Neural progenitor cell (in vitro differentiated cells): ENCODE data around the gene GALNT2. TPM values are rescaled to one million over a fixed set of nuclear protein-coding genes. Genes with fewer than 3 reads are reported as not detected.

Source experiments
- DNase-seq: peaks from one replicate; pipeline ENCODE4 v3.0.0-alpha.2; 2016; ENCODE audit warnings: low spot score
- H2AFZ ChIP-seq: fragments of 200-600 bp; sonication (generic); replicated peaks from 2 replicates; pipeline ENCODE4 v1.6.1; 2016; ENCODE audit warnings: antibody characterized with exemption
- H3F3A ChIP-seq: fragments of 200-600 bp; sonication (generic); 2 replicates; pipeline ENCODE4 v1.6.1; 2016; ENCODE audit warnings: antibody characterized with exemption, low read depth
- H3K27ac ChIP-seq: fragments of 200-600 bp; sonication (generic); 2 replicates; pipeline ENCODE4 v1.5.1; 2016; ENCODE audit warnings: mild to moderate bottlenecking
- H3K27me3 ChIP-seq: fragments of 200-600 bp; sonication (generic); 2 replicates; pipeline ENCODE4 v1.6.1; 2016; ENCODE audit warnings: mild to moderate bottlenecking, moderate library complexity
- H3K36me3 ChIP-seq: fragments of 200-600 bp; sonication (generic); 2 replicates; pipeline ENCODE4 v1.5.1; 2016
- H3K4me1 ChIP-seq: fragments of 200-600 bp; sonication (generic); 2 replicates; pipeline ENCODE4 v1.6.1; 2016; ENCODE audit warnings: mixed run types
- H3K4me2 ChIP-seq: fragments of 200-600 bp; sonication (generic); 2 replicates; pipeline ENCODE4 v1.6.1; 2016
- H3K4me3 ChIP-seq: fragments of 200-600 bp; sonication (generic); 2 replicates; pipeline ENCODE4 v1.5.1; 2016
- H3K79me2 ChIP-seq: fragments of 200-600 bp; sonication (generic); 2 replicates; pipeline ENCODE4 v1.6.1; 2016; ENCODE audit warnings: low read depth
- H3K9ac ChIP-seq: fragments of 200-600 bp; sonication (generic); 2 replicates; pipeline ENCODE4 v1.6.1; 2016
- H3K9me3 ChIP-seq: fragments of 200-600 bp; sonication (generic); 2 replicates; pipeline ENCODE4 v1.5.1; 2016; ENCODE audit warnings: low read depth
- H4K20me1 ChIP-seq: fragments of 200-600 bp; sonication (generic); 2 replicates; pipeline ENCODE4 v1.6.1; 2016; ENCODE audit warnings: low read depth
- H3K27ac Mint-ChIP-seq: 3 replicates; pipeline ENCODE4 v1.8.0; 2021; ENCODE audit warnings: mixed read lengths
- H3K27me3 Mint-ChIP-seq: 2 replicates; pipeline ENCODE4 v1.8.0; 2022; ENCODE audit warnings: low read depth, mild to moderate bottlenecking, inconsistent platforms, moderate library complexity, mixed read lengths; ENCODE audit not compliant: insufficient read depth
- H3K36me3 Mint-ChIP-seq: 3 replicates; pipeline ENCODE4 v1.8.0; 2021; ENCODE audit warnings: mixed read lengths
- H3K4me1 Mint-ChIP-seq: 3 replicates; pipeline ENCODE4 v1.8.0; 2021; ENCODE audit warnings: mixed read lengths
- H3K4me3 Mint-ChIP-seq: 3 replicates; pipeline ENCODE4 v1.8.0; 2021; ENCODE audit warnings: mild to moderate bottlenecking, moderate library complexity, mixed read lengths
- H3K9me3 Mint-ChIP-seq: 3 replicates; pipeline ENCODE4 v1.8.0; 2020; ENCODE audit warnings: mixed read lengths
- EZH2 ChIP-seq: fragments of 200-600 bp; sonication (generic); IDR thresholded peaks from 2 replicates; pipeline ENCODE4 v1.6.1; 2017; ENCODE audit warnings: antibody characterized with exemption, mild to moderate bottlenecking, moderate library complexity
- EZH2phosphoT487 ChIP-seq: fragments of 200-600 bp; sonication (generic); IDR thresholded peaks from 2 replicates; pipeline ENCODE4 v1.6.1; 2017; ENCODE audit warnings: antibody characterized with exemption
- total RNA-seq: library from RNA; depleted of rRNA; stranded (reverse); fragments of >200 nt; gene quantifications from 2 replicates; pipeline ENCODE4 v1.2.3, GENCODE V29; 2015; ENCODE audit warnings: low replicate concordance
- TF ChIP-seq, protein P1 (sequence below): fragments of 200-600 bp; sonication (generic); IDR thresholded peaks from 2 replicates; pipeline ENCODE4 v1.5.1; 2017; ENCODE audit warnings: antibody characterized with exemption, mild to moderate bottlenecking

The GALNT2 gene
- total RNA-seq, 1 donor from 2014 or later: 37.6 TPM

DNA sequence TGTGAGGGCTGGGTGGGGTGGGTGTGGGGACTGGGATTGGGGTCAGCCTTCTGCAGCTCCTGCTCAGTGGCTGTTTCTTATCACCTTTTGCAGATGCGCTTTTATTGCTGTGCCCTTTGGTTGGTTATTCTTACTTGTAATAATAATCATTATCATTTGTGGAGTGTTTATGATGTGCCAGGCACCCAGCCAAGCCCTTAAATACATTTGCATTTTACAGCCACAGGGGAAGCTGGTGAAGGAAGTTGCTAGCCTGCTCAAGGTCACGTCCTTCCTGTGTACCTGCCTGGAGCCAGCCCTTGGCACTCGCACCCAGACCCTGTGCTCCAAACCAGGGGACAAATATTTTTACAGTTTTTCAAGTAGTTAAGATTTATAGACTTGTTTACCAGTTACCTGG lies 215.1 kb downstream of the GALNT2 start:
- no peaks in the 10 kb centered on the region for H3K79me2 ChIP-seq
- Mint-ChIP-seq H3K4me1 (peaks cover 22% of the 10 kb centered on the region), H3K27ac (no peak overlapping the region), H3K4me3 (no peak overlapping the region), H3K36me3 (peaks cover 15% of the 10 kb centered on the region), H3K27me3 (peaks cover 7% of the 10 kb centered on the region), H3K9me3 (peaks cover 3% of the 10 kb centered on the region)
- H2AFZ ChIP-seq: no peak overlapping the region
- no peaks in the 10 kb centered on the region for H3K9me3 ChIP-seq
- no peaks in the 10 kb centered on the region for H3K27me3 ChIP-seq
- TF ChIP-seq, protein P1, sequence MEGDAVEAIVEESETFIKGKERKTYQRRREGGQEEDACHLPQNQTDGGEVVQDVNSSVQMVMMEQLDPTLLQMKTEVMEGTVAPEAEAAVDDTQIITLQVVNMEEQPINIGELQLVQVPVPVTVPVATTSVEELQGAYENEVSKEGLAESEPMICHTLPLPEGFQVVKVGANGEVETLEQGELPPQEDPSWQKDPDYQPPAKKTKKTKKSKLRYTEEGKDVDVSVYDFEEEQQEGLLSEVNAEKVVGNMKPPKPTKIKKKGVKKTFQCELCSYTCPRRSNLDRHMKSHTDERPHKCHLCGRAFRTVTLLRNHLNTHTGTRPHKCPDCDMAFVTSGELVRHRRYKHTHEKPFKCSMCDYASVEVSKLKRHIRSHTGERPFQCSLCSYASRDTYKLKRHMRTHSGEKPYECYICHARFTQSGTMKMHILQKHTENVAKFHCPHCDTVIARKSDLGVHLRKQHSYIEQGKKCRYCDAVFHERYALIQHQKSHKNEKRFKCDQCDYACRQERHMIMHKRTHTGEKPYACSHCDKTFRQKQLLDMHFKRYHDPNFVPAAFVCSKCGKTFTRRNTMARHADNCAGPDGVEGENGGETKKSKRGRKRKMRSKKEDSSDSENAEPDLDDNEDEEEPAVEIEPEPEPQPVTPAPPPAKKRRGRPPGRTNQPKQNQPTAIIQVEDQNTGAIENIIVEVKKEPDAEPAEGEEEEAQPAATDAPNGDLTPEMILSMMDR: no peak
- TF ChIP-seq EZH2phosphoT487 (no peak), EZH2 (no peak)
- H3K4me1 ChIP-seq: peaks cover 14% of the 10 kb centered on the region
- peaks cover 12% of the 10 kb centered on the region for H3F3A ChIP-seq
- H3K4me2 ChIP-seq: no peak overlapping the region
- no peak overlapping the region for H3K4me3 ChIP-seq
- no peak overlapping the region for H3K27ac ChIP-seq
- H3K36me3 ChIP-seq: no peaks in the 10 kb centered on the region
- no peak for DNase-seq
- no peak overlapping the region for H3K9ac ChIP-seq
- peaks cover 7% of the 10 kb centered on the region for H4K20me1 ChIP-seq

DNA sequence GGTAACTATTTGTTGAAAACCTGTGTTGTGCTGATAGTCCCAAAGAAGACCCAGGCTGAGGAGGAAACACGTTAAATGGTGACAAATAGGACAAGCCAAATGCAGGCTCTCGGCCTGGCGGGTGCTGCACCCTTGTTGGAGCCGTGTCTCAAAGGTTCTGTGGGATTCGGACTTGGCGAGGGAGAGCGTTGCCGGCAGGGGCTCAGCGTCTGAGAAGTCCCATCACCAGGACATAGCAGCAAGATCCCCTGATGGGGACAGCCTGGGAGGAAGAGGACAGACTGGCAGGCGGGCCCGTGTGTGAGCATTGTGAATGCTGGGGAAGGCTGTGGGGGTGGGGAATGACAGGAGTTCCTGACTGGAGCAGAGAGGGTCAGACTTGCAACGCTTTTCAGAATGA lies 216.6 kb downstream of the GALNT2 start:
- no peak for TF ChIP-seq EZH2
- TF ChIP-seq, protein P1: no peak
- Mint-ChIP-seq H3K27me3 (peaks cover 7% of the 10 kb centered on the region), H3K4me1 (peaks cover 9% of the 10 kb centered on the region), H3K27ac (no peak overlapping the region), H3K4me3 (no peak overlapping the region), H3K9me3 (peaks cover 3% of the 10 kb centered on the region), H3K36me3 (peaks cover 15% of the 10 kb centered on the region)
- no peaks in the 10 kb centered on the region for H3K36me3 ChIP-seq
- H3K4me2 ChIP-seq: no peak overlapping the region
- no peak for DNase-seq
- no peaks in the 10 kb centered on the region for H3K79me2 ChIP-seq
- no peak overlapping the region for H2AFZ ChIP-seq
- no peaks in the 10 kb centered on the region for H3K9me3 ChIP-seq
- H3K27me3 ChIP-seq: no peaks in the 10 kb centered on the region
- no peaks in the 10 kb centered on the region for H4K20me1 ChIP-seq
- H3K4me1 ChIP-seq: peaks cover 5% of the 10 kb centered on the region
- H3F3A ChIP-seq: no peaks in the 10 kb centered on the region
- no peak overlapping the region for H3K9ac ChIP-seq
- no peak overlapping the region for H3K27ac ChIP-seq
- H3K4me3 ChIP-seq: no peak overlapping the region

DNA sequence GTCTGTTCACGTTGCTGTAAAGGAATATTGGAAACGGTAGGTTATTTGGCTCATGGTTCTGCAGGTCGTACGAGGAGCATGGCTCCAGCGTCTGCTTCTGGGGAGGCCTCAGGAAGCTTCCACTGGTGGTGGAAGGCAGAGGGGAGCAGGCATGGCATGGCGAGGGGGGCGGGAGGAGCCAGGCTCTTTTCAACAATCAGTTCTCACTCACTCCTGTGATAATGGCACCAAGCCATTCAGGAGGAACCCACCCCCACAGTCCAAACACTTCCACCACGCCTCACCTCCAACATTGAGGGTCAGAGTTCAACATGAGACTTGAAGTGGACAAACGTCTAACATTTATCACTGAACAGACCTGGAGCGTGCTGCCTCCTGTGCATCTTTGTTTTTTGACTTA lies 217.9 kb downstream of the GALNT2 start:
- Mint-ChIP-seq H3K27ac (peak overlapping the region; percentile 76), H3K4me1 (peaks cover 9% of the 10 kb centered on the region), H3K27me3 (peaks cover 7% of the 10 kb centered on the region), H3K4me3 (no peak overlapping the region), H3K36me3 (peaks cover 12% of the 10 kb centered on the region), H3K9me3 (peaks cover 3% of the 10 kb centered on the region)
- Histone ChIP-seq H3K36me3 (no peaks in the 10 kb centered on the region), H4K20me1 (no peaks in the 10 kb centered on the region), H3K27ac (no peak overlapping the region), H2AFZ (no peak overlapping the region), H3K27me3 (no peaks in the 10 kb centered on the region), H3K4me1 (peaks cover 5% of the 10 kb centered on the region), H3K4me2 (no peak overlapping the region), H3K4me3 (no peak overlapping the region), H3K9ac (no peak overlapping the region), H3K79me2 (no peaks in the 10 kb centered on the region), H3F3A (no peaks in the 10 kb centered on the region), H3K9me3 (no peaks in the 10 kb centered on the region)
- TF ChIP-seq EZH2phosphoT487 (no peak), EZH2 (no peak)
- TF ChIP-seq, protein P1: no peak
- no peak for DNase-seq
